OCI-LY1 (cell line): Measurements from ENCODE around the gene ITGB4.
"Not testable (repeated sequence)": the region's sequence is repeated elsewhere in the genome, so short reads cannot be mapped to it uniquely, and the experiment has no call there.

Experiments used
- H2AFZ ChIP-seq: fragments of 200-600 bp; sonication (generic), shearing (Covaris generic); 2 replicates; pipeline ENCODE4 v1.6.0; 2014; ENCODE audit warnings: antibody characterized with exemption, mild to moderate bottlenecking, low read length
- H3F3A ChIP-seq: fragments of 200-600 bp; sonication (generic), shearing (Covaris generic); 2 replicates; pipeline ENCODE4 v1.6.0; 2014; ENCODE audit warnings: mild to moderate bottlenecking, antibody characterized with exemption, low read length, moderate library complexity; ENCODE audit not compliant: insufficient read depth
- H3K27ac ChIP-seq: fragments of 200-600 bp; sonication (generic); 2 replicates; pipeline ENCODE4 v1.5.1; 2014; ENCODE audit warnings: low read length, mixed run types, mild to moderate bottlenecking, low read depth; ENCODE audit not compliant: poor library complexity, severe bottlenecking
- H3K27me3 ChIP-seq: fragments of 200-600 bp; sonication (generic); 2 replicates; pipeline ENCODE4 v1.6.0; 2014; ENCODE audit warnings: antibody characterized with exemption, mild to moderate bottlenecking, low read length, moderate library complexity; ENCODE audit not compliant: insufficient read depth
- H3K36me3 ChIP-seq: fragments of 200-600 bp; sonication (generic); 2 replicates; pipeline ENCODE4 v1.6.1; 2014; ENCODE audit warnings: mild to moderate bottlenecking, antibody characterized with exemption, low read length, moderate library complexity, mixed read lengths; ENCODE audit not compliant: insufficient read depth
- H3K4me1 ChIP-seq: fragments of 200-600 bp; sonication (generic); 2 replicates; pipeline ENCODE4 v1.5.1; 2014; ENCODE audit warnings: mild to moderate bottlenecking, low read length, moderate library complexity; ENCODE audit not compliant: insufficient read depth, severe bottlenecking
- H3K4me2 ChIP-seq: fragments of 200-600 bp; sonication (generic), shearing (Covaris generic); 2 replicates; pipeline ENCODE4 v1.6.1; 2014; ENCODE audit warnings: low read length
- H3K4me3 ChIP-seq: fragments of 200-600 bp; sonication (generic); 2 replicates; pipeline ENCODE4 v1.5.1; 2014; ENCODE audit warnings: low read length, low read depth, mild to moderate bottlenecking, mixed read lengths; ENCODE audit not compliant: poor library complexity, severe bottlenecking
- H3K79me2 ChIP-seq: fragments of 200-600 bp; shearing (Covaris generic); 2 replicates; pipeline ENCODE4 v1.6.1; 2016; ENCODE audit warnings: mixed run types, low read length, mixed read lengths; ENCODE audit not compliant: insufficient read depth
- H3K9ac ChIP-seq: fragments of 200-600 bp; sonication (generic), shearing (Covaris generic); 2 replicates; pipeline ENCODE4 v1.6.1; 2014; ENCODE audit warnings: mild to moderate bottlenecking, low read length, mixed read lengths
- H3K9me2 ChIP-seq: fragments of 200-600 bp; sonication (generic), shearing (Covaris generic); 2 replicates; pipeline ENCODE4 v1.6.1; 2014; ENCODE audit warnings: low read depth, mild to moderate bottlenecking, low read length, mixed read lengths
- H3K9me3 ChIP-seq: fragments of 200-600 bp; shearing (Covaris generic); 2 replicates; pipeline ENCODE4 v1.6.1; 2014; ENCODE audit warnings: low read length, mixed read lengths
- H4K20me1 ChIP-seq: fragments of 200-600 bp; sonication (generic), shearing (Covaris generic); 2 replicates; pipeline ENCODE4 v1.6.0; 2016; ENCODE audit warnings: mild to moderate bottlenecking, low read length; ENCODE audit not compliant: insufficient read depth
- CTCF ChIP-seq: fragments of 200-600 bp; sonication (generic), shearing (Covaris generic); IDR thresholded peaks from 2 replicates; pipeline ENCODE4 v1.5.1; 2017; ENCODE audit warnings: mild to moderate bottlenecking, antibody characterized with exemption, low read length, moderate library complexity, mixed read lengths
- EZH2 ChIP-seq: fragments of 200-600 bp; sonication (generic), shearing (Covaris generic); IDR thresholded peaks from 2 replicates; pipeline ENCODE4 v1.8.0; 2017; ENCODE audit warnings: borderline replicate concordance, mixed run types, mild to moderate bottlenecking, antibody characterized with exemption, low read length, moderate library complexity, mixed read lengths

The ITGB4 gene

GRCh38 chr17:75757086-75757681 is 35.9 kb downstream of the ITGB4 start:
- Histone ChIP-seq H3F3A (no peaks in the 10 kb centered on the region), H3K36me3 (no peaks in the 10 kb centered on the region), H4K20me1 (no peaks in the 10 kb centered on the region), H2AFZ (no peak overlapping the region), H3K79me2 (no peaks in the 10 kb centered on the region), H3K27me3 (no peaks in the 10 kb centered on the region), H3K4me1 (peaks cover 20% of the 10 kb centered on the region), H3K9me3 (no peaks in the 10 kb centered on the region), H3K27ac (no peak overlapping the region), H3K9me2 (no peaks in the 10 kb centered on the region), H3K9ac (no peak overlapping the region), H3K4me3 (no peak overlapping the region), H3K4me2 (no peak overlapping the region)
- TF ChIP-seq CTCF, result no peak
- TF ChIP-seq EZH2, result no peak

GRCh38 chr17:75758131-75758905 is 37.1 kb downstream of the ITGB4 start:
- no peak overlapping the region for H2AFZ ChIP-seq
- no peak overlapping the region for H3K27ac ChIP-seq
- H3K79me2 ChIP-seq, result no peaks in the 10 kb centered on the region
- H3K36me3 ChIP-seq, result no peaks in the 10 kb centered on the region
- TF ChIP-seq EZH2 (no peak), CTCF (peak; percentile 39)
- H3K9me3 ChIP-seq, result no peaks in the 10 kb centered on the region
- no peaks in the 10 kb centered on the region for H3F3A ChIP-seq
- no peaks in the 10 kb centered on the region for H3K9me2 ChIP-seq
- no peak overlapping the region for H3K4me3 ChIP-seq
- H3K9ac ChIP-seq, result no peak overlapping the region
- no peak overlapping the region for H3K4me2 ChIP-seq
- no peaks in the 10 kb centered on the region for H4K20me1 ChIP-seq
- no peaks in the 10 kb centered on the region for H3K27me3 ChIP-seq
- H3K4me1 ChIP-seq, result peaks cover 13% of the 10 kb centered on the region

GRCh38 chr17:75759457-75759856 is 38.2 kb downstream of the ITGB4 start:
- Histone ChIP-seq H3F3A (no peaks in the 10 kb centered on the region), H3K27me3 (no peaks in the 10 kb centered on the region), H3K36me3 (no peaks in the 10 kb centered on the region), H3K9me2 (no peaks in the 10 kb centered on the region), H3K9me3 (no peaks in the 10 kb centered on the region), H2AFZ (no peak overlapping the region), H3K4me2 (no peak overlapping the region), H4K20me1 (no peaks in the 10 kb centered on the region), H3K9ac (no peak overlapping the region), H3K27ac (no peak overlapping the region), H3K4me3 (no peak overlapping the region), H3K79me2 (no peaks in the 10 kb centered on the region), H3K4me1 (peaks cover 13% of the 10 kb centered on the region)
- TF ChIP-seq EZH2 (no peak), CTCF (no peak)

GRCh38 chr17:75759978-75760640 is 38.9 kb downstream of the ITGB4 start:
- not testable (repeated sequence) for H3K9me3 ChIP-seq, H2AFZ ChIP-seq, H3K36me3 ChIP-seq, H3K9ac ChIP-seq, H4K20me1 ChIP-seq, H3K4me2 ChIP-seq, H3K79me2 ChIP-seq, H3K27me3 ChIP-seq, H3K9me2 ChIP-seq, H3F3A ChIP-seq, H3K27ac ChIP-seq, H3K4me3 ChIP-seq
- H3K4me1 ChIP-seq, result peaks cover 11% of the 10 kb centered on the region
